B cell (primary cell): ENCODE results near the gene BZW1. TPM values are rescaled to one million over a fixed set of nuclear protein-coding genes. Genes with fewer than 3 reads are reported as not detected.

ENCODE experiments used
- ATAC-seq: fragments of 200-7000 bp; cut with Tn5 transposase; one replicate; pipeline ENCODE4 v1.10.0; 2021; ENCODE audit warnings: low read depth, mild to moderate bottlenecking, moderate number of reproducible peaks, moderate library complexity
- CTCF ChIA-PET: fragments of 350-600 bp; sonication (Branson Sonifier 250); formaldehyde crosslinking; loops from one replicate; lab custom pipeline; 2021; ENCODE audit warnings: antibody characterized with exemption, inconsistent platforms; lab: Charles Lee
- POLR2A ChIA-PET: fragments of 350-600 bp; sonication (Branson Sonifier 250); formaldehyde crosslinking; loops from one replicate; lab custom pipeline; 2021; ENCODE audit warnings: antibody characterized with exemption; lab: Charles Lee
- DNase-seq: peaks from one replicate; pipeline ENCODE4 v3.0.0; 2013
- H2AFZ ChIP-seq: 2 replicates; pipeline ENCODE4 v1.6.1; 2012; ENCODE audit warnings: mild to moderate bottlenecking, low read depth, low read length; ENCODE audit not compliant: insufficient read depth, poor library complexity, severe bottlenecking
- H3K27ac ChIP-seq, 2 donors: 1 replicate in 1 of 2; 2 replicates in 1 of 2; pipeline ENCODE4 v1.5.1; 2012 to 2013; ENCODE audit warnings: low read length in 2 of 2, mild to moderate bottlenecking in 2 of 2, moderate library complexity in 1 of 2
- H3K27me3 ChIP-seq, 4 experiments: fragments of 200-600 bp in 1 of 4; sonication (generic) in 1 of 4; replicated peaks in 1 of 4; 1 replicate in 2 of 4; 2 replicates in 2 of 4; pipeline versions ENCODE4 v1.6.1 to v1.7.0; 2013 to 2016; ENCODE audit warnings: low read length in 3 of 4, mild to moderate bottlenecking in 2 of 4, mixed read lengths in 1 of 4, moderate library complexity in 1 of 4; ENCODE audit not compliant: insufficient read depth in 4 of 4, control insufficient read depth in 3 of 4; ENCODE audit errors: control extremely low read depth in 1 of 4
- H3K36me3 ChIP-seq, 2 experiments: replicated peaks in 1 of 2; 1 replicate in 1 of 2; 2 replicates in 1 of 2; pipeline versions ENCODE4 v1.6.1 to v1.7.1; 2013; ENCODE audit warnings: low read length in 1 of 2; ENCODE audit not compliant: insufficient read depth in 2 of 2, control insufficient read depth in 1 of 2; ENCODE audit errors: control extremely low read depth in 1 of 2, extremely low read depth in 1 of 2
- H3K4me1 ChIP-seq, 2 donors: fragments of 200-600 bp in 1 of 2; sonication (generic) in 1 of 2; 1 replicate in 1 of 2; 2 replicates in 1 of 2; pipeline versions ENCODE4 v1.5.1 to v1.6.1; 2013 to 2017; ENCODE audit warnings: low read length in 2 of 2; ENCODE audit not compliant: control insufficient read depth in 2 of 2, insufficient read depth in 2 of 2
- H3K4me2 ChIP-seq: replicated peaks from 2 replicates; pipeline ENCODE3; 2012; ENCODE audit warnings: mild to moderate bottlenecking, low read depth, low read length; ENCODE audit not compliant: poor library complexity, severe bottlenecking
- H3K4me3 ChIP-seq, 5 experiments: fragments of 200-600 bp in 1 of 5; sonication (generic) in 1 of 5; 1 replicate in 3 of 5; 2 replicates in 2 of 5; pipeline versions ENCODE4 v1.5.1 to v1.7.0; 2011 to 2016; ENCODE audit warnings: low read length in 4 of 5, mild to moderate bottlenecking in 4 of 5, low read depth in 2 of 5, control low read depth in 1 of 5, moderate library complexity in 1 of 5; ENCODE audit not compliant: insufficient read depth in 1 of 5; ENCODE audit errors: control extremely low read depth in 1 of 5, extremely low read depth in 1 of 5
- H3K79me2 ChIP-seq: fragments of 200-600 bp; sonication (generic); one replicate; pipeline ENCODE4 v1.6.0; 2016; ENCODE audit warnings: low read length; ENCODE audit not compliant: control insufficient read depth, insufficient read depth
- H3K9ac ChIP-seq: fragments of 200-600 bp; sonication (generic); 2 replicates; pipeline ENCODE4 v1.6.1; 2017; ENCODE audit warnings: mild to moderate bottlenecking, low read length, moderate library complexity
- H3K9me3 ChIP-seq, 3 donors: one replicate each; pipeline versions ENCODE4 v1.6.1 to v1.7.1; 2013; ENCODE audit warnings: low read length in 2 of 3; ENCODE audit not compliant: control insufficient read depth in 2 of 3, insufficient read depth in 1 of 3; ENCODE audit errors: control extremely low read depth in 1 of 3
- H4K20me1 ChIP-seq: 2 replicates; pipeline ENCODE4 v1.6.0; 2012; ENCODE audit warnings: mild to moderate bottlenecking, low read length; ENCODE audit not compliant: insufficient read depth, control insufficient read depth, poor library complexity, severe bottlenecking
- H3K27ac Mint-ChIP-seq: one replicate; pipeline ENCODE4 v1.8.0; 2021; ENCODE audit warnings: mixed read lengths
- H3K27me3 Mint-ChIP-seq: one replicate; pipeline ENCODE4 v1.8.0; 2021; ENCODE audit warnings: mixed read lengths
- H3K4me1 Mint-ChIP-seq: one replicate; pipeline ENCODE4 v1.8.0; 2021; ENCODE audit warnings: mixed read lengths
- H3K4me3 Mint-ChIP-seq: one replicate; pipeline ENCODE4 v1.8.0; 2021; ENCODE audit warnings: mixed read lengths
- H3K9me3 Mint-ChIP-seq: one replicate; pipeline ENCODE4 v1.8.0; 2022; ENCODE audit warnings: mixed read lengths; ENCODE audit not compliant: insufficient read depth
- CTCF ChIP-seq: fragments of 200-600 bp; IDR thresholded peaks from one replicate; pipeline ENCODE4 v1.8.0; 2022; ENCODE audit warnings: antibody characterized with exemption, mild to moderate bottlenecking
- EZH2 ChIP-seq: IDR thresholded peaks from 2 replicates; pipeline ENCODE4 v1.6.1; 2012; ENCODE audit warnings: borderline replicate concordance, low read depth, mild to moderate bottlenecking, moderate library complexity, low read length; ENCODE audit not compliant: insufficient read depth, poor library complexity, severe bottlenecking
- WGBS: methylation state at CpG from one replicate; pipeline ENCODE4 v1.1.5; 2013; ENCODE audit warnings: missing lambda C conversion rate; ENCODE audit not compliant: insufficient coverage; 5-methylcytosine and 5-hydroxymethylcytosine counted together
- intact Hi-C: fragments of 100-400 bp; cut with micrococcal nuclease; formaldehyde crosslinking; loops from one replicate; pipeline ENCODE4 v1.10.0; 2022
- polyA plus RNA-seq: library from polyadenylated mRNA; depleted of rRNA; stranded (reverse); fragments of >200 nt; gene quantifications from 2 replicates; pipeline ENCODE4 v1.2.3, GENCODE V29; 2012
- total RNA-seq, 2 donors: library from RNA; stranded (reverse); fragments of 120-200 nt in 1 of 2; gene quantifications; 1 replicate in 1 of 2; 2 replicates in 1 of 2; pipeline versions ENCODE4 v1.2.3 to v1.2.4, GENCODE V29; 2013 to 2022

The BZW1 gene
- total and polyA plus RNA-seq, 2 donors (not counting 1 experiment from before 2014, with no cell fraction given), result 53.8 to 109 TPM

DNA sequence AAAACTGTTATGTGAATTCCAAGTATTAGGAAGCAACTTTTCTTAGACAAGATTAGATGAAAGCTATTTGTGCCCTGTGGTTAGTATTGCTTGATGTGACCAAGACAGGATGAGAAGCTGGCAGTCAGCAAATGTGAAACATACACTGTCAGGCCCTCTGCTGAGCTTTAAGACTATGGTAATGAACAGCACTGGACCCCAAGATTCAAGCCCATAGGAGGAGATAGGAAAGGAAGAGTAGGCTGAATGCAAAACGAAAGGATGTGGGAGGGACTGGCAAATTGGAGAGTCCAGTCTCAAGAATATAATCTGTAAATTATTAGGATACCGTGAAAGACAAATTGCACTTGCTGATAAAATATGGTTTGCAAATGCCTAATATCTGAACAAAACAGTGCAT, 16.4 kb downstream of the BZW1 start:
- intact Hi-C loops, result no loop called here
- Histone ChIP-seq H3K4me3 (no peak overlapping the region), H3K9ac (no peak overlapping the region), H3K4me2 (no peak overlapping the region), H3K27ac (no peak overlapping the region), H3K27me3 (no peaks in the 10 kb centered on the region), H3K36me3 (peaks cover 0 to 3% of the 10 kb centered on the region in 2 experiments), H4K20me1 (no peaks in the 10 kb centered on the region), H3K79me2 (no peaks in the 10 kb centered on the region), H2AFZ (no peak overlapping the region), H3K4me1 (no peaks in the 10 kb centered on the region), H3K9me3 (no peaks in the 10 kb centered on the region)
- H3K27ac Mint-ChIP-seq, result no peak overlapping the region
- no peak for DNase-seq
- WGBS, result 83% methylated on average over 1 of the region's 2 CpGs
- no peaks in the 10 kb centered on the region for H3K9me3 Mint-ChIP-seq
- H3K4me1 Mint-ChIP-seq, result no peaks in the 10 kb centered on the region
- H3K27me3 Mint-ChIP-seq, result no peaks in the 10 kb centered on the region
- no peak for ATAC-seq
- ChIA-PET POLR2A (interaction anchor here (1.2 kb wide), 1 partner anchor 36 kb away, joined by 3 read pairs; no protein-coding TSS in a partner anchor), CTCF (interaction anchor here (1.1 kb wide), 1 partner anchor 13 kb away, joined by 3 read pairs; no protein-coding TSS in a partner anchor)
- H3K4me3 Mint-ChIP-seq, result no peak overlapping the region
- TF ChIP-seq CTCF (no peak), EZH2 (no peak)

GRCh38 chr2:200828572-200829257, 17.0 kb downstream of the BZW1 start:
- H3K9me3 ChIP-seq, result no peaks in the 10 kb centered on the region
- DNase-seq (no peak), ATAC-seq (no peak)
- no peak overlapping the region for H3K4me2 ChIP-seq
- ChIA-PET POLR2A (interaction anchor here (1.2 kb wide), 1 partner anchor 35 kb away, joined by 3 read pairs; no protein-coding TSS in a partner anchor), CTCF (interaction anchor here (1.1 kb wide), 1 partner anchor 14 kb away, joined by 3 read pairs; no protein-coding TSS in a partner anchor)
- H4K20me1 ChIP-seq, result no peaks in the 10 kb centered on the region
- H3K79me2 ChIP-seq, result no peaks in the 10 kb centered on the region
- no peak overlapping the region for H3K9ac ChIP-seq
- H3K27ac Mint-ChIP-seq, result no peak overlapping the region
- H3K9me3 Mint-ChIP-seq, result no peaks in the 10 kb centered on the region
- no peaks in the 10 kb centered on the region for H3K27me3 ChIP-seq
- H3K4me3 Mint-ChIP-seq, result no peak overlapping the region
- no peak overlapping the region for H3K4me3 ChIP-seq
- TF ChIP-seq CTCF (no peak), EZH2 (no peak)
- intact Hi-C loops, result no loop called here
- WGBS, result 95% methylated on average over 6 of the region's 9 CpGs
- H2AFZ ChIP-seq, result no peak overlapping the region
- no peaks in the 10 kb centered on the region for H3K4me1 Mint-ChIP-seq
- no peaks in the 10 kb centered on the region for H3K4me1 ChIP-seq
- H3K27me3 Mint-ChIP-seq, result no peaks in the 10 kb centered on the region
- peaks cover 0 to 3% of the 10 kb centered on the region in 2 experiments for H3K36me3 ChIP-seq
- H3K27ac ChIP-seq, result no peak overlapping the region
